ENCODE results near the gene HMX1.

Gene HMX1

GRCh38 chr4:8913121-8913857 lies 41.6 kb upstream of the HMX1 start:
- TF ChIP-seq GATA2 (IDR thresholded peaks at IDR 0.05; ENCODE audit: low read depth, low read length), result no peak
- TF ChIP-seq GATA3 (IDR thresholded peaks at IDR 0.05; ENCODE audit: low read depth, low read length), result no peak

- TF ChIP-seq GATA3 (IDR thresholded peaks at IDR 0.05; ENCODE audit: low read depth, low read length) (no peak), GATA2 (IDR thresholded peaks at IDR 0.05; ENCODE audit: low read depth, low read length) (no peak)
Measured at GRCh38 chr4:8912506-8912905, 40.9 kb upstream of the HMX1 start.

DNA sequence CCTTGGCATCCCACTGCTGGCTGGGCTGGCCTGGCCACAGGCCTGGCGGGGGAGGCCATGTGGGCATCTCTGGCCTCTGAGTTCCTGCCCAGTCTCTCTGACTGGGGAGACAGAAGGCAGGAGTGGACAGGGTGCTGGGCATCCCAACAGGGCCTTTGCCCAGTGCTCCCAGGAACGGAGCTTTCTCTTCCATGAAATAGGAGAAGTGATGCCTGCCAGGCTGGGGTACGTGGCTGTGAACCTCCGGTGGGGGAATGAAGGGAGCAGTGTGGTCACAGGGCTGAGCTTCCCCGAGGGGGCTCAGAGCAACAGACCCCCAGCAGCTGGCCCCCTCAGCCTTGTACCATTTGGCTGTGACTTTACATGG lies 40.4 kb upstream of the HMX1 start:
- no peak for TF ChIP-seq GATA2 (IDR thresholded peaks at IDR 0.05; ENCODE audit: low read depth, low read length)
- TF ChIP-seq GATA3 (IDR thresholded peaks at IDR 0.05; ENCODE audit: low read depth, low read length), result no peak

GRCh38 chr4:8911316-8912088 lies 39.9 kb upstream of the HMX1 start:
- no peak for TF ChIP-seq GATA3 (IDR thresholded peaks at IDR 0.05; ENCODE audit: low read depth, low read length)
- TF ChIP-seq GATA2 (IDR thresholded peaks at IDR 0.05; ENCODE audit: low read depth, low read length), result no peak

DNA sequence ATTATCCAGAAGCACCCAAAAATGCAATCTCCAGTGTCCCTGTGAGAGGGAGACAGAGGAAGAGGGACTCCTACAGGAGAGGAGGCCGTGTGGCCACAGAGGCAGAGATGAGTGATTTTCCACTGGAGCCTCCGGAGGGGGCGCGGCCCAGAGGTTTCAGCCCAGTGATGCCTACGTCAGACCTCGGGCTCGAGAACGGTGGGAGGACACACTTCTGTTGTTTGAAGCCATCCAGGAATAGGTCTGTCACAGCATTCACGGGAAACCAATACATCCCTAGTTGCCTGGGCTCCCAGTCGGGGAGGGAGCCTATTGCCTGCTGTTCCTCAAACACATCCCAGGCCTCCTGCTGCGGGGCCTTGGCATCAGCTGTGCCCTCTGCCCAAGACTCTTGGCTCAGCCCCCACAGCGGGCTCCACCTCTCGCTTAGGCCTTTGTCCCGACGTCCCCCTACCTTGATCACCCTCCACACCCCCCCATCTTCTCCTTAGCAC lies 39.2 kb upstream of the HMX1 start:
- TF ChIP-seq GATA2 (IDR thresholded peaks at IDR 0.05; ENCODE audit: low read depth, low read length), result no peak
- no peak for TF ChIP-seq GATA3 (IDR thresholded peaks at IDR 0.05; ENCODE audit: low read depth, low read length)

GRCh38 chr4:8910100-8910821 lies 38.6 kb upstream of the HMX1 start:
- TF ChIP-seq GATA2 (IDR thresholded peaks at IDR 0.05; ENCODE audit: low read depth, low read length) (no peak), GATA3 (IDR thresholded peaks at IDR 0.05; ENCODE audit: low read depth, low read length) (no peak)

DNA sequence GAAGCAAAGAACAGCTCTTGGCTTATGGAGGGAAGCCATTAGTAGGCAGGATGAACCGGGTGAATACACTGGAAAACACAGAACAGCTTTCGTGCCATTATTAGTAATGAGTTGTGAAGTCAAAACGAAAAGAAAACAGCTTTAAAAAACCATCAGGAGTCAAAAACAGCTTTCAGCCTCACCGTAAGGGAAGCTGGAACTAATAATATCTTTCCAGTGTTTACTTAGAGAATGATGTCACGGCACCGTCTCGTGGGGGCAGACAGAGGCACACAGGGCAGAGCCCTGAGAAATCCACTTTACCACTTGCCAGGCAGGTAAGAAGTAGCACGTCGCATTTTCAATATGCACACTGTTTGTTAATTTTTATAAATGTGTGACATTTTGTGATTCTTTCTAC lies 37.9 kb upstream of the HMX1 start:
- TF ChIP-seq GATA2 (IDR thresholded peaks at IDR 0.05; ENCODE audit: low read depth, low read length) (no peak), GATA3 (IDR thresholded peaks at IDR 0.05; ENCODE audit: low read depth, low read length) (no peak)

DNA sequence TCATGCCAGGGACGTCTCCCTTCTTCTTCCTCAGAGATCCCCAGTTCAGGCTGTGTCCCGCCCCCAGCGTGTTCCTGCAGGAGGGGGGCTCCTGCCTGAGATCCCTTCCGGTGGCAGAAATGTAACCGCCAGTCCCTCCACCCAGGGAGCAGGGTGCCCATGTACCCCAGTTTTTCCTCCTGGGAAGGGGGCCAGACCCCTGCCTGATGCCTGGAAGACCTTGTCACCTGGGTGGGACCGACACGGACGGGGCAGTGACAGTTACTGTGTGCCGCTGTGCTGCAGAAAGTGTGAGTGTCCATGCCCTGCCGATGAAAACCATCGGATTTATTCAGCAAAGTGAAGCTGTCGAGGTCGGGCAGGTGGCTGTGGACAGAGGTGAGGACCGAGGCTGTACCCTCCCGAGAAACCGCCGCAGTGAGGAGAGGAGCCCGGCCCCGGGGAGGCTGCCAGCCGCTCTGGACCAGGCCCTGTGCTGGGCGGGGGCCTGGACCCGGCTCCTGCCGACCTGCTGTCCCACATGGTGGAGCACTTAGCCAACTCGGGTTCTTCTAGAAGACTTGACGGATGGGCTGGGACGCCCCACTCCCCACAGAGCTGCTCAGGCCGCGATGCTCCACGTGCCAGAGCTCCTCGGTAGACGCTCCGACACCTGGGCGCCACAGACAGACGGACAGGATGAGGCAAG lies 36.7 kb upstream of the HMX1 start:
- no peak for TF ChIP-seq GATA2 (IDR thresholded peaks at IDR 0.05; ENCODE audit: low read depth, low read length)
- TF ChIP-seq GATA3 (IDR thresholded peaks at IDR 0.05; ENCODE audit: low read depth, low read length), result no peak

DNA sequence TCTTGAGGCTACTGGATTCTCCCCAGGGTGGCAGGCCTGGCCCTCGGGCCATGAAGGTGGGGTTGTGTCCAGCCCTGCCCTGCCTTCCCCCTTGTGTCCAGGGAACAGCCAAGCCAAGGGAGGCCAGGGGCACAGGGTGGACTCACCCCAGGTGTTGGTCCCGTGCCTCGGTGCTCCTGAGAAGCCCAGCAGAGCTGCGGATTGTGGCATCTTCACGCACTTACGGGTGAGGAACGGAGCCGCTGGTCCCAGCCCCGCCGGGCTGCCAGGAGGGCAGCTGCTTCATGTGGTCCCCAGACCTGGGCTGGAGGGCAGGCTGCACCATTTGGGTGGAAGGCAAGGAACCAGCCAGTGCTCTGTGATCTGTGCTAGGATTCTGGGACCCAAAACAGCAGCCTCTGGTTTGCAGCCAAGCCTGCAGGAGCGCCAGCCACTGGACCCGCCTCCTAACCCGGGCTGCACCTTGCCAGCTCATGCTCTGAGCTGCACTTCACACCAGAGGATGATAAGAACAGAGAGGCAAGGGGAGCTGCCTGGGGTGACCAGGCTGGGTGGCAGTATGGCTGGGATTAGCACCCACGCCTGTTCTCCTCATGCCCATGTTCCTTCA lies 36.1 kb upstream of the HMX1 start:
- TF ChIP-seq GATA3 (IDR thresholded peaks at IDR 0.05; ENCODE audit: low read depth, low read length) (no peak), GATA2 (IDR thresholded peaks at IDR 0.05; ENCODE audit: low read depth, low read length) (no peak)

- TF ChIP-seq GATA2 (IDR thresholded peaks at IDR 0.05; ENCODE audit: low read depth, low read length) (no peak), GATA3 (IDR thresholded peaks at IDR 0.05; ENCODE audit: low read depth, low read length) (no peak)
Measured at GRCh38 chr4:8906991-8907595, 35.5 kb upstream of the HMX1 start.

GRCh38 chr4:8906668-8906970 lies 35.0 kb upstream of the HMX1 start:
- TF ChIP-seq GATA2 (IDR thresholded peaks at IDR 0.05; ENCODE audit: low read depth, low read length), result no peak
- TF ChIP-seq GATA3 (IDR thresholded peaks at IDR 0.05; ENCODE audit: low read depth, low read length), result no peak

DNA sequence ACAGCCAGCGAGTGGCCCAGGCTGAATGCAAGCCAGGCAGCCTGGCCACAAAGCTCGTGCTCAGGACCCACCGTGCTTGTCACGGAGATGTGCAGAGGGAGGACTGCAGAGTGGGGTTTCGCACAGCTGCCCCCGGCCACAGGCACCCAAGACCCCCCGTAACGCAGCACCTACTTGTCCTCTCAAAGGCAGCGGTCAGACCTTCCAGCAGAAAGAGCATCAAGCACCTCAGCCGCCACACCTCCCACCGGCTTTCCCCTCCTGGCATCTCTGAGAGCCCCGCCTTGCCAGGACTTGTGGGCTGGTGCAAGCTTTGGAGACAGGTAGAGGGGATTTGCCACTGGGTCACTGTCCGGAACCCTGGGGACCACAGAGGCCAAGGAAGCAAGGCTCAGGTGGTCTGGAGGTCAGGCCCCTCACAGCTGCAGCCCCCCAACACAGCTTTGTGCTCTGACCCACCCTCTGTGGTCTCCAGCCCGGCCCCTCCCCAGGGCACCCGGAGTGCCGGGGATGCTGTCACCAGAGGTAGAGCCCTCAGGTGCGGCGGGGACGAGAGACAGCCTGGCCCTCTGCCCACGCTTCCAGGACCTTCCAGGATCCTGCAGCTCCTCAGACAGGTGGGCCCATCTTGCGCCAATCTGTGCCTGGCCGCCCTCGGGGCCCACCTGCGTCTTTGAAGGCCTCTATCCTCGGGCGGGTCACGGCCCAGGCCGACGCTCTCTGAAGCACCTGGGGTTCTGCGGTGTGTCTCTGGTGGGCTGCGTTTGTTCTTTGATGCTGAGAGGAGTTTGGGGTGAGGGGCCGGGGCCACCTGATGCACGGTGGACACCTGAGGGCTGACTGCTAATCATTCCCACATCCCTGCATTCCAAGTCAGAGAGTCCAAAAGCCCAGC lies 34.4 kb upstream of the HMX1 start:
- TF ChIP-seq GATA3 (IDR thresholded peaks at IDR 0.05; ENCODE audit: low read depth, low read length), result no peak
- TF ChIP-seq GATA2 (IDR thresholded peaks at IDR 0.05; ENCODE audit: low read depth, low read length), result no peak

Measured in SH-SY5Y (cell line).